Endometrial microvascular endothelial cells (primary cell): ENCODE measurements around the gene ST6GALNAC2. TPM values are rescaled to one million over a fixed set of nuclear protein-coding genes. Genes with fewer than 3 reads are reported as not detected.
"Not testable (repeated sequence)": the region's sequence is repeated elsewhere in the genome, so short reads cannot be mapped to it uniquely, and the experiment has no call there.

Experiments
- in situ Hi-C: cut with HindIII; loops from 2 replicates; pipeline ENCODE4 v1.10.0; 2017; ENCODE audit warnings: low sequenced_read_pairs, low pct_unique_long_range_greater_than_20kb; ENCODE audit errors: inconsistent ontology term
- total RNA-seq: library from RNA; depleted of rRNA; stranded (reverse); fragments of >200 nt; gene quantifications from one replicate; pipeline ENCODE4 v1.2.3, GENCODE V29; 2015; ENCODE audit errors: inconsistent ontology term

Gene ST6GALNAC2
- total RNA-seq, 1 donor from 2014 or later = not detected

- in situ Hi-C loops = not testable (repeated sequence)
Measured at GRCh38 chr17:76606685-76607084, 21.0 kb upstream of the ST6GALNAC2 start.

DNA sequence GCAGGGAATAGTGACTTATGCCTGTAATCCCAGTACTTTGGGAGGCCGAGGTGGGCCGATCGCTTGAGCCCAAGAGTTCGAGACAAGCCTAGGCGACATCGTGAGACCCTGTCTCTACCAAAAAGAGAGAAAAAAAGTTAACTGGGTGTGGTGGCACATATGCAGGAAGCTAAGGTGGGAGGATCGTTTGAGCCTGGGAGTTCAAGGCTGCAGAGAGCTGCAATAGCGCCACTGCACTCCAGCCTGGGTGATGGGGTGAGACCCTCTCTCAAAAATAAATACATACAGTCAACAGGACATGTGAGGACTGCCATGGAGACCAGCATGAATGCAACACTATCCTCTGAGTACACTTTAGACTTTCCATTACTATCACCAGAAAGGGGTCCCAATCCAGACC lies 15.4 kb upstream of the ST6GALNAC2 start:
- in situ Hi-C loops = no loop called here

DNA sequence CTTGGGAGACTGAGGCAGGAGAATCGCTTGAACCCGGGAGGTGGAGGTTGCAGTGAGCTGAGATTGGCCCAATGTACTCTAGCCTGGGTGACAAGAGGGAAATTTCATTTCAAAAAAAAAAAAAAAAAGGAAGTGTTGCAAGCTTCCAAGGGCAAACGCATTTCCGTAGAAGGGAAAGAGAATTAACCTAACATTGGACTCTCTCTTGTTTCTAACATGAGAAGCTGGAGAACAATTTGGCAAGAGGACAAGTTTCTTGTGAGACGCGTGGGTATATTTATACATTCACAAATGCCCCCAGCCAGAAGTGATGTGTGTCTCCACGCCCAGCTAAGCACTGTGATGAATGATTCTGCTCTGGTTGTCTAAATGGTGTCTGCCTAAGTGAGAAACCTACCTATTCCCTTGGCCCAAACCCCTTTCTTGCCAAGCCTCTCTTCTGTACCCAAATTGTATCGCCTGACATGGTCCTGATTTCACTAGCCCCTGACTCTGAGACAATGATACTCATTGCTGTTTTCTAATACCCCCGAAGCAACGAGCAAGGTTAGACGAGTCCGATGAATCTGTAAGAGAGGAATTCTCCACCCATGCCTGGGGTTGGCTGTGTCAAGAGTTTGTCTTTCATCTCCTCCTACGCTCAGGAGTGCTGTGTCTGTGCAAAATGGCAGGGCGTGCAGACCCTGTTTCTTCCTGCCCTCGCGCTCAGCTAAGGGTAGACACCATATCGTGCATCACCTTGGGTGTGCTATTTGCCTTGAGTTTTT lies 14.2 kb upstream of the ST6GALNAC2 start:
- in situ Hi-C loops = no loop called here

DNA sequence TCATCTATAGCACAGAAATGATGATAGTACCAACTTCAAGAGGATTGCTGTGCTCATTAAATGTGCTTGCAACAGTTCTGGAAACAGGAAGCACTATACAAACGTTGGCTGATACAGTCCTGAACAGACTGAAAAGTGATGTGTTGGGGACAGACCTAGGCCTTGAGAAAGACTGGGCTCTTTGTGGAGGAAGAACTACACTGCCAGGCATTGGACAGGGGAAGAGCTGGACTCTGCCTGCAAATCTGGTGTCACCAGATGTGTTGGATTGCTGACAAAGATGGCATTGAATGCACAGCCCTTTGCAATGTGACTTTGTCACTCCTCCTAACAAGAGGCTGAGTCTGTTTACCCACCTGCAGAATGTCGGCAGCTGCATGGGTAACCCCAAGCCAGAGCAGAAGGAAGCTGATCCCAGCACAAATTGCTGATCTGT lies 12.4 kb upstream of the ST6GALNAC2 start:
- in situ Hi-C loops = no loop called here

DNA sequence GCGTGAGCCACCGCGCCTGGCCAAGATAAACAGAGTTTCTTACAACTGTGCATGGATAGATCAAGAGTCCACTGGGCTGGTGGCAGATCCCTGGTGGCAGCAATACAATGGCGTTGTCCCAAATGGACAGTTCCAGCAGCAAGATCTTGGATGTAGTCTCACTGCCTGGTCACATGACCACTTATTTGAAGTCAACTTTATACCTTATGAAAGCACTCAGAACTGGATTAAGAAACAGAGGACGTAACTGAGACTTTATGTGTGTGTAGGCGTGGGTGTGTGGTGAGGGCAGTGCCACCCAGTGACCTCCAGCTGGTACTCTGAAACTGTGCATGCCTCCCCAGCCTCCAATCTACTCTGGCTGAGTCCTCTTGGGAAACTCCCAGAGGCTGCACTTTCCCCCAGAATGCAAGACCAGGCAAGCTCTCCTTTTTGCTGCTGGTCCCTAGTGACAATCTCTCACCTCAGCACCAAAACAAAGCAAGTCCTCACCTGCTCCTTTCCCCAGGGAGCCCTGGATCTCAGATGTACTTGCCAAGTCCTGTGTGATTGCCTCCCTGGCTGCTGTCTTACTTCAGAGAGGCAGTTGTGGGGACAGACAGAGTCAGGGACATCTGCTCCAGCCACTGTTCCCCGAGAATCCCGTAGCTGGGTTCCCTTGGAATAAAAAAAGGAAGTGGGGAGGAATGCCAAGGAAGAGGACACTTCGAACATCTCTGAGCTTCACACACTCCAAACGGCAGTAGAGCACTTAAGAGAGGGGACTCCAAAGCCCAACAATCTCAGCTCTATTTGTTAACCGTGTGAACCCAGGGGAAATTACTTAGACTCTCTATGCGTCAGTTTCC lies 11.7 kb upstream of the ST6GALNAC2 start:
- in situ Hi-C loops = no loop called here

GRCh38 chr17:76594690-76595089 lies 9.0 kb upstream of the ST6GALNAC2 start:
- in situ Hi-C loops = no loop called here

GRCh38 chr17:76593959-76594358 lies 8.3 kb upstream of the ST6GALNAC2 start:
- in situ Hi-C loops = no loop called here

GRCh38 chr17:76593384-76593826 lies 7.7 kb upstream of the ST6GALNAC2 start:
- in situ Hi-C loops = no loop called here

GRCh38 chr17:76588182-76588581 lies 2.5 kb upstream of the ST6GALNAC2 start:
- in situ Hi-C loops = no loop called here

- in situ Hi-C loops = no loop called here
Measured at GRCh38 chr17:76586741-76587487, 1.3 kb upstream of the ST6GALNAC2 start.

DNA sequence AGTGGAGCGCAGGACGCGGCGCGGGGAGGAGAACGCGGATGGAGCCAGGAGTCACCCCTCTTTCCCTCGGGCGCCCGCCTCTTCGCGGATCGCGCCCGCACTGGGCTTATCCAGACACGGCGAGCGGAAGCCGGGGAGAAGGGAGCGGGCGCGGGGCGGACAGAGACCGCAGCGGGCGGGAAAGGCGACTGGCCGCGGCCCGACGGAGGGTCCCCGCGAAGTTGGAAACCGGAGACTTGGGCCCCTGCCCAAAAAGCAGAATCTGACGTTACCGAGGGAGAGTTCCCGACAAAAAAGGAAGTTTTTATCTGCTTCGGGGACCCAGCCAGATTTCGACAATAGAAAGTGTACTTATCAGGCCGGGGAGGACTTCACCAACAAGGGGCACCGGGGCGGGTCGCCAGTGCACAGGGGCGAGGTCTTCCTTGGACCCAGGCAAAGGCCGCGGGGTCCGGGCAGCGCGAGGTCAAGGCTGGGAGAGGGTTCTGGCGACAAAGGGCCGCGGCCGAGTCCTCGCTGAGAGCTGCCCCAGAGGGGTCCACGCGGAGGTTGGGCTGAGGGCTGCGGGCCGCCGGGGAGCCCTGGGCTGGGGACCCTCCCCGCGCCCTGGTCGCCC lies 519 bp downstream of the ST6GALNAC2 start:
- in situ Hi-C loops = no loop called here

DNA sequence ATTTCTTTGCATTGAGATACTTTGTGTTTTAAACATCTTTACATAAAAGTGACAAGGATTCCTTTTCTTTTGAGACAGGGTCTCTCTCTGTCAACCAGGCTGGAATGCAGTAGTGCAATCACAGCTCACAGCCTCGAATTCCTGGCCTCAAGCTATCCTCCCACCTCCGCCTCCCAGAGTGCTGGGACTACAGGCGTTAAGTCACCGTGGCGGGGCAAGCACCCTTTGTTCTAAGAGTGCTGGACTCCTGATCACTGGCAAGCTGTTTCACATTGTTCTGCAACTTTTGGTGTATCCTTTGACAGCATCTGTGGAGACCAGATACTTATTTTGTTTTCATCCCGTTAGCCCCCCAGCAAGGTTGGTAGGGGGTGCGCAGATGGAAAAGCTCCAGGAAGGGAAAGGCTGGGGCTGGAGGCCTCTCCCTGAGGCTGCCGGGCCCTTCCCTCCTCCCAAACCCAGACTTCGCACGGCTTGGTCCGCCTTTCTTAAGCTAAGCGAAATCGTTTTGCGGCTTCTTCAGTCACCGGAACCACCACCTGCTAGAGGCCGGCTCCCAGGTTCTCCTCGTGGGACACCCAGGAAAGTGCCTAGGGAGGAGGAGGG lies 1.1 kb downstream of the ST6GALNAC2 start:
- in situ Hi-C loops = no loop called here

- in situ Hi-C loops = no loop called here
Measured at GRCh38 chr17:76582660-76583059, 3.0 kb downstream of the ST6GALNAC2 start.

- in situ Hi-C loops = no loop called here
Measured at GRCh38 chr17:76581515-76581914, 4.1 kb downstream of the ST6GALNAC2 start.

DNA sequence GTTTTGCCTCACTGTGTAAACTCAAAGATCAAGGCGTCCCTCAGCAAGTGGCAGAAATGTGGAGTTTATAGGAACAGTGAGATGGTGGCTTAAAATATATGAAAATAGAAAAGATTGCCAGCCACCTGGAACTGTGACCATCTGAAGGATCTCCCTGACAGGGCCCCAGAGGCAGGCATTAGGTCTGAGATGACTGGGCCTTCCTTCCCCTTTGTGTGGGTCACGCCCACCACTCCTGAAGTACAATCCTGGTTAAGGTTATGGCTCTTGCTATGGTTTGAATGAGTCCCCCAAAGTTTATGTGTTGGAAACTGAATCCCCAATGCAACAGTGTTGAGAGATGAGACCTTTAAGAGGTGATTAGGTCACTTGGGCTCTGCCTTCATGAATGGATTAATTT lies 6.4 kb downstream of the ST6GALNAC2 start:
- in situ Hi-C loops = no loop called here

DNA sequence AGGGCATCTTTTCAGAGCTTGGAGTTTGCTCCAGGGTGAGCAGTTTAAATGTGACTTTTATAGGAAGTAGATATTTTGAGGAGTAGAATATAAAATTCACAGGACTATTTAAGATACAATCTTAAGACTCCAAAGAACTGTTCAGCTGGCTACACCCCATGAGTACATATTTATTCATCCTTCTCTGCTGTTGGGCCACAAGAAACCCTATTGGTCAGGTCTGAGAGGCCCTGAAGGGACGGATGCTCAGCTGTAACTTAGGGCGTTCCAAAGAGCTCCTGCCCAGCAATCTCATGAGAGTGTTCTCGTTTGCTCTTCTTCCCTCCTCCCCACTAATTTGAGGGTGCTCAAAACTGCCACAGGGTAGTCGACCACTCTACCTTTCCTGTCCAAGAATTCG lies 7.3 kb downstream of the ST6GALNAC2 start:
- in situ Hi-C loops = no loop called here

- in situ Hi-C loops = no loop called here
Measured at GRCh38 chr17:76577876-76578275, 7.8 kb downstream of the ST6GALNAC2 start.

- in situ Hi-C loops = no loop called here
Measured at GRCh38 chr17:76576189-76576588, 9.5 kb downstream of the ST6GALNAC2 start.

GRCh38 chr17:76575570-76575969 lies 10.1 kb downstream of the ST6GALNAC2 start:
- in situ Hi-C loops = no loop called here
